Stimulated activated CD4-positive, alpha-beta T cell treated with anti-CD3 and anti-CD28 coated beads, Interleukin-1b, Interleukin-23, amount 100 ng/mL, for 4 hours (primary cell): ENCODE measurements around the gene NTSR1.

Experiments
- DNase-seq, 2 donors: peaks; one replicate each; pipeline ENCODE4 v3.0.0-alpha.2; 2020; ENCODE audit warnings: low read depth in 2 of 2

Gene NTSR1

GRCh38 chr20:62771396-62772102 lies 62.9 kb downstream of the NTSR1 start:
- DNase-seq = no peak

- DNase-seq = no peak
Observed at GRCh38 chr20:62772103-62772611, 63.5 kb downstream of the NTSR1 start.

GRCh38 chr20:62772619-62772989 lies 64.0 kb downstream of the NTSR1 start:
- DNase-seq = no peak

- DNase-seq = no peak
Observed at GRCh38 chr20:62772990-62773844, 64.6 kb downstream of the NTSR1 start.

GRCh38 chr20:62773845-62774714 lies 65.4 kb downstream of the NTSR1 start:
- DNase-seq = no peak

GRCh38 chr20:62774762-62775161 lies 66.1 kb downstream of the NTSR1 start:
- no peak for DNase-seq

GRCh38 chr20:62775206-62775605 lies 66.6 kb downstream of the NTSR1 start:
- DNase-seq = no peak

- no peak for DNase-seq
Observed at GRCh38 chr20:62776035-62776691, 67.5 kb downstream of the NTSR1 start.

- peak; percentile 46 to 49 for DNase-seq
Observed at GRCh38 chr20:62776692-62777527, 68.3 kb downstream of the NTSR1 start.

GRCh38 chr20:62777528-62777830 lies 68.8 kb downstream of the NTSR1 start:
- no peak for DNase-seq

- DNase-seq = no peak
Observed at GRCh38 chr20:62778058-62778457, 69.4 kb downstream of the NTSR1 start.

GRCh38 chr20:62778601-62779416 lies 70.2 kb downstream of the NTSR1 start:
- DNase-seq = no peak

- DNase-seq = no peak
Observed at GRCh38 chr20:62779417-62779685, 70.7 kb downstream of the NTSR1 start.

- no peak for DNase-seq
Observed at GRCh38 chr20:62780204-62780603, 71.6 kb downstream of the NTSR1 start.

- no peak for DNase-seq
Observed at GRCh38 chr20:62780696-62781095, 72.1 kb downstream of the NTSR1 start.

GRCh38 chr20:62782149-62782892 lies 73.7 kb downstream of the NTSR1 start:
- DNase-seq = no peak

GRCh38 chr20:62782893-62783278 lies 74.2 kb downstream of the NTSR1 start:
- no peak for DNase-seq

GRCh38 chr20:62784497-62784896 lies 75.9 kb downstream of the NTSR1 start:
- no peak for DNase-seq

- DNase-seq = no peak
Observed at GRCh38 chr20:62785393-62785792, 76.8 kb downstream of the NTSR1 start.
